SK-N-SH treated with all-trans-retinoic acid at 6 μM for 48 hours (cell line): Measurements from ENCODE around the gene PTGS2.

Source experiments
- ATAC-seq: fragments of 200-7000 bp; cut with Tn5 transposase; 3 replicates; pipeline ENCODE4 v1.9.1; 2020; ENCODE audit warnings: mild to moderate bottlenecking, moderate library complexity
- ARNTL ChIP-seq: fragments of 450-650 bp; formaldehyde crosslinking; IDR thresholded peaks from 2 replicates; pipeline ENCODE4 v1.5.0; 2020; ENCODE audit warnings: low read depth, mild to moderate bottlenecking, moderate library complexity, borderline replicate concordance
- BACH2 ChIP-seq: fragments of 250-450 bp; sonication (Bioruptor Pico); IDR thresholded peaks from 2 replicates; pipeline ENCODE4 v1.9.0; 2021; ENCODE audit warnings: mild to moderate bottlenecking, borderline replicate concordance
- CREB5 ChIP-seq: fragments of 250-450 bp; sonication (Bioruptor Pico); IDR thresholded peaks from 2 replicates; pipeline ENCODE4 v1.5.1; 2020; ENCODE audit warnings: low read depth, mild to moderate bottlenecking, moderate library complexity
- CSDC2 ChIP-seq: fragments of 250-450 bp; sonication (Bioruptor Pico); IDR thresholded peaks from 2 replicates; pipeline ENCODE4 v1.5.0; 2020; ENCODE audit warnings: mild to moderate bottlenecking, moderate library complexity
- ESRRG ChIP-seq: fragments of 250-450 bp; sonication (Bioruptor Pico); IDR thresholded peaks from 2 replicates; pipeline ENCODE4 v1.6.1; 2021; ENCODE audit warnings: mild to moderate bottlenecking
- GLIS3 ChIP-seq: fragments of 250-450 bp; sonication (Bioruptor Pico); IDR thresholded peaks from 2 replicates; pipeline ENCODE4 v1.5.0; 2020; ENCODE audit warnings: mild to moderate bottlenecking, moderate library complexity
- ISL1 ChIP-seq: fragments of 250-450 bp; sonication (Bioruptor Pico); IDR thresholded peaks from 2 replicates; pipeline ENCODE4 v2.1.2; 2022; ENCODE audit warnings: mild to moderate bottlenecking, moderate library complexity
- OSR1 ChIP-seq: fragments of 250-450 bp; sonication (Bioruptor Pico); IDR thresholded peaks from 2 replicates; pipeline ENCODE4 v1.8.0; 2022; ENCODE audit warnings: moderate library complexity, mild to moderate bottlenecking, inconsistent platforms
- RARB ChIP-seq: fragments of 250-450 bp; sonication (Bioruptor Pico); IDR thresholded peaks from 2 replicates; pipeline ENCODE4 v1.8.0; 2021; ENCODE audit warnings: mild to moderate bottlenecking, moderate library complexity
- TCF4 ChIP-seq: fragments of 250-450 bp; sonication (Bioruptor Pico); IDR thresholded peaks from 2 replicates; pipeline ENCODE4 v1.8.0; 2021; ENCODE audit warnings: mild to moderate bottlenecking, moderate library complexity, borderline replicate concordance
- TOX ChIP-seq: fragments of 250-450 bp; sonication (Bioruptor Pico); IDR thresholded peaks from 2 replicates; pipeline ENCODE4 v1.8.0; 2021; ENCODE audit warnings: mild to moderate bottlenecking, moderate library complexity, borderline replicate concordance
- ZC3H10 ChIP-seq: fragments of 250-450 bp; sonication (Bioruptor Pico); IDR thresholded peaks from 2 replicates; pipeline ENCODE4 v1.5.1; 2021; ENCODE audit warnings: mild to moderate bottlenecking, moderate library complexity
- ZFP30 ChIP-seq: fragments of 450-650 bp; formaldehyde crosslinking; IDR thresholded peaks from 2 replicates; pipeline ENCODE4 v1.5.0; 2022; ENCODE audit warnings: mild to moderate bottlenecking, moderate library complexity
- ZNF565 ChIP-seq: fragments of 450-650 bp; formaldehyde crosslinking; conservative IDR thresholded peaks from 2 replicates; pipeline ENCODE4 v1.5.0; 2020; ENCODE audit warnings: low read depth, mild to moderate bottlenecking, moderate library complexity
- ZNF70 ChIP-seq: fragments of 450-650 bp; formaldehyde crosslinking; IDR thresholded peaks from 2 replicates; pipeline ENCODE4 v1.5.0; 2020; ENCODE audit warnings: mild to moderate bottlenecking, moderate library complexity
- TF ChIP-seq, protein P1 (sequence below): fragments of 250-450 bp; sonication (Bioruptor Pico); IDR thresholded peaks from 2 replicates; pipeline ENCODE4 v1.5.0; 2020; ENCODE audit warnings: mild to moderate bottlenecking, moderate library complexity
- TF ChIP-seq, protein P2 (sequence below): fragments of 250-450 bp; sonication (Bioruptor Pico); IDR thresholded peaks from 2 replicates; pipeline ENCODE4 v1.8.0; 2021; ENCODE audit warnings: low read depth, mild to moderate bottlenecking, moderate library complexity, borderline replicate concordance

PTGS2 gene

GRCh38 chr1:186626356-186626932 is 53.8 kb downstream of the PTGS2 start (continued):
- TF ChIP-seq, protein P1, sequence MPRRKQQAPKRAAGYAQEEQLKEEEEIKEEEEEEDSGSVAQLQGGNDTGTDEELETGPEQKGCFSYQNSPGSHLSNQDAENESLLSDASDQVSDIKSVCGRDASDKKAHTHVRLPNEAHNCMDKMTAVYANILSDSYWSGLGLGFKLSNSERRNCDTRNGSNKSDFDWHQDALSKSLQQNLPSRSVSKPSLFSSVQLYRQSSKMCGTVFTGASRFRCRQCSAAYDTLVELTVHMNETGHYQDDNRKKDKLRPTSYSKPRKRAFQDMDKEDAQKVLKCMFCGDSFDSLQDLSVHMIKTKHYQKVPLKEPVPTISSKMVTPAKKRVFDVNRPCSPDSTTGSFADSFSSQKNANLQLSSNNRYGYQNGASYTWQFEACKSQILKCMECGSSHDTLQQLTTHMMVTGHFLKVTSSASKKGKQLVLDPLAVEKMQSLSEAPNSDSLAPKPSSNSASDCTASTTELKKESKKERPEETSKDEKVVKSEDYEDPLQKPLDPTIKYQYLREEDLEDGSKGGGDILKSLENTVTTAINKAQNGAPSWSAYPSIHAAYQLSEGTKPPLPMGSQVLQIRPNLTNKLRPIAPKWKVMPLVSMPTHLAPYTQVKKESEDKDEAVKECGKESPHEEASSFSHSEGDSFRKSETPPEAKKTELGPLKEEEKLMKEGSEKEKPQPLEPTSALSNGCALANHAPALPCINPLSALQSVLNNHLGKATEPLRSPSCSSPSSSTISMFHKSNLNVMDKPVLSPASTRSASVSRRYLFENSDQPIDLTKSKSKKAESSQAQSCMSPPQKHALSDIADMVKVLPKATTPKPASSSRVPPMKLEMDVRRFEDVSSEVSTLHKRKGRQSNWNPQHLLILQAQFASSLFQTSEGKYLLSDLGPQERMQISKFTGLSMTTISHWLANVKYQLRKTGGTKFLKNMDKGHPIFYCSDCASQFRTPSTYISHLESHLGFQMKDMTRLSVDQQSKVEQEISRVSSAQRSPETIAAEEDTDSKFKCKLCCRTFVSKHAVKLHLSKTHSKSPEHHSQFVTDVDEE: no peak
- TF ChIP-seq CREB5: no peak
- TF ChIP-seq, all 23 proteins: peak for 0

DNA sequence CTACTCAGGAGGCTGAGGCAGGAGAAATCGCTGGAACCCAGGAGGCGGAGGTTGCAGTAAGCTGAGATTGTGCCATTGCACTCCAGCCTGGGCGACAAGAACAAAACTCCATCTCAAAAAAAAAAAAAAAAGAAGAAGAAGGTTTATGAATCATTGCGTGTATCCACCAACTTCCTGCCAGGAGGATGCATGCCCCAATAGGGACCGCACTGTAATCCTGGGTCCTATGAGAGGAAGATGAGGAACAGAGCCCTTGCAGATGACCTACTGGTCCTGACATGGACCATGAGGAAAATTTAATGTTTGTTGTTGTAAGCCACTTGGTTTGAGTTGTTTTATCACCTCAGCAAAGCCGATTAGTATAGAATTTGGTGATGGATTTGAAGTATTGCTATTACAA is 56.7 kb downstream of the PTGS2 start:
- no peak for TF ChIP-seq CSDC2
- TF ChIP-seq CREB5: no peak
- no peak for TF ChIP-seq ARNTL (CRISPR knock-in tag)
- no peak for TF ChIP-seq OSR1 (CRISPR knock-in tag)
- TF ChIP-seq ZNF565 (CRISPR knock-in tag): no peak
- TF ChIP-seq TOX (CRISPR knock-in tag): no peak
- no peak for TF ChIP-seq BACH2 (CRISPR knock-in tag)
- TF ChIP-seq, protein P1: no peak
- TF ChIP-seq ZFP30: no peak
- no peak for TF ChIP-seq GLIS3 (CRISPR knock-in tag)
- TF ChIP-seq ZNF70 (CRISPR knock-in tag): no peak
- TF ChIP-seq, protein P2, sequence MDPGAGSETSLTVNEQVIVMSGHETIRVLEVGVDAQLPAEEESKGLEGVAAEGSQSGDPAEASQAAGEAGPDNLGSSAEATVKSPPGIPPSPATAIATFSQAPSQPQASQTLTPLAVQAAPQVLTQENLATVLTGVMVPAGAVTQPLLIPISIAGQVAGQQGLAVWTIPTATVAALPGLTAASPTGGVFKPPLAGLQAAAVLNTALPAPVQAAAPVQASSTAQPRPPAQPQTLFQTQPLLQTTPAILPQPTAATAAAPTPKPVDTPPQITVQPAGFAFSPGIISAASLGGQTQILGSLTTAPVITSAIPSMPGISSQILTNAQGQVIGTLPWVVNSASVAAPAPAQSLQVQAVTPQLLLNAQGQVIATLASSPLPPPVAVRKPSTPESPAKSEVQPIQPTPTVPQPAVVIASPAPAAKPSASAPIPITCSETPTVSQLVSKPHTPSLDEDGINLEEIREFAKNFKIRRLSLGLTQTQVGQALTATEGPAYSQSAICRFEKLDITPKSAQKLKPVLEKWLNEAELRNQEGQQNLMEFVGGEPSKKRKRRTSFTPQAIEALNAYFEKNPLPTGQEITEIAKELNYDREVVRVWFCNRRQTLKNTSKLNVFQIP (CRISPR knock-in tag): no peak
- no peak for TF ChIP-seq ZC3H10 (CRISPR knock-in tag)
- TF ChIP-seq ESRRG (CRISPR knock-in tag): no peak
- no peak for TF ChIP-seq ISL1 (CRISPR knock-in tag)
- no peak for TF ChIP-seq RARB
- no peak for TF ChIP-seq TCF4 (CRISPR knock-in tag)
- TF ChIP-seq, all 23 proteins: peak for 0

More for the DNA sequence above, 56.7 kb downstream of the PTGS2 start:
- ATAC-seq: no peak
